Heart right ventricle (tissue), 16 donors: Measurements from ENCODE around the gene FGG. TPM values are rescaled to one million over a fixed set of nuclear protein-coding genes. Genes with fewer than 3 reads are reported as not detected.

Source experiments
- ATAC-seq, 8 donors: fragments of 200-7000 bp; cut with Tn5 transposase; one replicate each; pipeline ENCODE4 v1.9.1; 2020; ENCODE audit warnings: mild to moderate bottlenecking in 8 of 8, moderate library complexity in 8 of 8, moderate number of reproducible peaks in 1 of 8
- DNase-seq, 2 donors: peaks; one replicate each; pipeline ENCODE4 v3.0.0-alpha.2; 2020
- H3K27ac ChIP-seq, 10 donors: fragments of 200-600 bp; sonication (generic) in 2 of 10; one replicate each; pipeline versions ENCODE4 v1.5.0 to v1.8.0; 2020 to 2022; ENCODE audit warnings: mild to moderate bottlenecking in 3 of 10
- H3K27me3 ChIP-seq, 7 donors: fragments of 200-600 bp; one replicate each; pipeline ENCODE4 v1.8.0; 2021 to 2022; ENCODE audit warnings: mild to moderate bottlenecking in 2 of 7
- H3K36me3 ChIP-seq, 9 donors: fragments of 200-600 bp; sonication (generic) in 1 of 9; one replicate each; pipeline versions ENCODE4 v1.5.0 to v1.8.0; 2020 to 2022; ENCODE audit warnings: mild to moderate bottlenecking in 2 of 9
- H3K4me1 ChIP-seq, 9 donors: fragments of 200-600 bp; sonication (generic) in 1 of 9; one replicate each; pipeline versions ENCODE4 v1.5.0 to v1.8.0; 2020 to 2022; ENCODE audit warnings: mild to moderate bottlenecking in 4 of 9
- H3K4me3 ChIP-seq, 10 donors: fragments of 200-600 bp; sonication (generic) in 2 of 10; one replicate each; pipeline versions ENCODE4 v1.5.0 to v1.8.0; 2020 to 2022; ENCODE audit warnings: mild to moderate bottlenecking in 7 of 10, moderate library complexity in 2 of 10
- H3K9me3 ChIP-seq, 11 donors: fragments of 200-600 bp in 10 of 11; sonication (generic) in 2 of 11; one replicate each; pipeline versions ENCODE4 v1.5.0 to v1.8.0; 2013 to 2022; ENCODE audit warnings: mild to moderate bottlenecking in 2 of 11, control low read depth in 1 of 11, moderate library complexity in 1 of 11
- CTCF ChIP-seq, 9 donors: fragments of 200-600 bp; sonication (generic) in 2 of 9; IDR thresholded peaks; one replicate each; pipeline versions ENCODE4 v1.5.0 to v1.8.0; 2021 to 2022; ENCODE audit warnings: antibody characterized with exemption in 9 of 9, mild to moderate bottlenecking in 5 of 9, moderate library complexity in 1 of 9
- WGBS, 2 donors: extraction: QIAGEN DNeasy Blood & Tissue Kit; methylation state at CpG; one replicate each; pipeline ENCODE4 v1.1.7; 2013; ENCODE audit warnings: inconsistent platforms in 1 of 2; 5-methylcytosine and 5-hydroxymethylcytosine counted together
- intact Hi-C, 10 donors: fragments of 100-400 bp; cut with DNase I; formaldehyde crosslinking; loops; one replicate each; pipeline versions ENCODE4 v1.11.1 to v1.14.2; 2022
- polyA plus RNA-seq, 2 donors: library from polyadenylated mRNA; stranded (reverse); fragments of 200-250 nt; gene quantifications; one replicate each; pipeline ENCODE4 v1.2.3, GENCODE V29; 2013
- total RNA-seq, 10 donors: library from RNA; stranded (reverse); fragmentation: NEBNext Ultra II Directional in 3 of 10; extraction: Animal tissue kit (Norgen Biotek cat#: 25700) in 3 of 10; gene quantifications; one replicate each; pipeline versions ENCODE4 v1.2.1 to v1.2.4, GENCODE V29; 2021 to 2023
- donor health status: Arrhythmogenic right ventricular cardiomyopathy.
- donor health status: ischemic (EF 13 %, LVEDD 7.1; RV severe dilation, severe dysfunction).
- donor health status: healthy with polysubstance abuse.
- donor health status: DM: no; HTN: yes; CAD: no.
- donor health status: DM: no; HTN: no; CAD: no.
- donor health status: ischemic (EF 25% LVEDD 6.9; RV normal size, moderate dysfunction).
- donor health status: ischemic (EF 25% LVEDD 5.7; RV mildly dilated, moderate dysfunction).
- donor health status: healthy.
- donor health status: DM: yes; HTN: yes; CAD: no.
- donor health status: Ischemic cardiomyopathy.
- donor health status: ischemic (EF 35%, LVEDD 5.7; RV mildly dilated, moderate dysfunction).
- donor health status: nonischemic (EF 11% LVEDD 7.7; RV severe dilation, severe dysfunction).
- donor health status: DM: yes; HTN: yes; CAD: no.
- donor health status: PGD.
- donor health status: ischemic (EF 29% LVEDD 5.4; RV normal size, mild dysfunction).
- donor health status: nonischemic (EF 23%, LVEDD 6.1; RV moderate dilation, normal function).

FGG gene
- total and polyA plus RNA-seq, 12 donors, result 0.71 TPM; not detected in 11

GRCh38 chr4:154617820-154618317 lies 5.4 kb upstream of the FGG start:
- ATAC-seq (no peak), DNase-seq (no peak)
- intact Hi-C loops, result loop anchor here in 5 of 10 donors (2.0 to 10.0 kb wide), 4 partner anchors 63 to 67 kb away; partner anchors contain the start of gene PLRG1 (in 4 of the 5)
- no peaks in the 10 kb centered on the region for H3K9me3 ChIP-seq
- H3K4me3 ChIP-seq, result no peak overlapping the region
- H3K4me1 ChIP-seq, result peaks cover 0 to 5% (median 0%) of the 10 kb centered on the region in 9 donors
- TF ChIP-seq CTCF (IDR thresholded peaks at IDR 0.05), result no peak
- H3K27ac ChIP-seq, result no peak overlapping the region
- H3K36me3 ChIP-seq, result no peaks in the 10 kb centered on the region
- WGBS, 2 donors, result 71 to 75% methylated on average over 5 of the region's 5 CpGs
- no peaks in the 10 kb centered on the region for H3K27me3 ChIP-seq

GRCh38 chr4:154616731-154617130 lies 4.3 kb upstream of the FGG start:
- H3K9me3 ChIP-seq, result no peaks in the 10 kb centered on the region
- no peaks in the 10 kb centered on the region for H3K36me3 ChIP-seq
- H3K27ac ChIP-seq, result no peak overlapping the region
- intact Hi-C loops, result loop anchor here in 4 of 10 donors (2.0 to 10.0 kb wide), 3 partner anchors 62 to 66 kb away; partner anchors contain the start of gene PLRG1 (in 4 of the 4)
- ATAC-seq (no peak), DNase-seq (no peak)
- 59 to 66% methylated on average over 2 of the region's 2 CpGs for WGBS, 2 donors
- TF ChIP-seq CTCF (IDR thresholded peaks at IDR 0.05), result no peak
- no peak overlapping the region for H3K4me3 ChIP-seq
- H3K27me3 ChIP-seq, result no peaks in the 10 kb centered on the region
- peaks cover 0 to 5% (median 0%) of the 10 kb centered on the region in 9 donors for H3K4me1 ChIP-seq

- Histone ChIP-seq H3K27me3 (no peaks in the 10 kb centered on the region), H3K36me3 (no peaks in the 10 kb centered on the region), H3K4me1 (peaks cover 0 to 5% (median 0%) of the 10 kb centered on the region in 9 donors), H3K9me3 (no peaks in the 10 kb centered on the region), H3K4me3 (no peak overlapping the region), H3K27ac (no peak overlapping the region)
- no peak for TF ChIP-seq CTCF (IDR thresholded peaks at IDR 0.05)
- intact Hi-C loops, result loop anchor here in 4 of 10 donors (2.0 to 10.0 kb wide), 3 partner anchors 61 to 65 kb away; partner anchors contain the start of gene PLRG1 (in 4 of the 4)
- 63 to 67% methylated on average over 4 of the region's 4 CpGs for WGBS, 2 donors
- DNase-seq (no peak), ATAC-seq (no peak)
Measured at GRCh38 chr4:154616287-154616686, 3.8 kb upstream of the FGG start.

GRCh38 chr4:154615211-154615610 lies 2.8 kb upstream of the FGG start:
- DNase-seq (no peak), ATAC-seq (no peak)
- Histone ChIP-seq H3K4me1 (peaks cover 0 to 5% (median 0%) of the 10 kb centered on the region in 9 donors), H3K9me3 (no peaks in the 10 kb centered on the region), H3K4me3 (no peak overlapping the region), H3K36me3 (no peaks in the 10 kb centered on the region), H3K27me3 (peaks cover 0 to 5% (median 0%) of the 10 kb centered on the region in 7 donors), H3K27ac (no peak overlapping the region)
- no peak for TF ChIP-seq CTCF (IDR thresholded peaks at IDR 0.05)
- intact Hi-C loops, result loop anchor here in 3 of 10 donors (5.0 to 10.0 kb wide), 2 partner anchors 60 to 63 kb away; partner anchors contain the start of gene PLRG1 (in 3 of the 3)
- WGBS, 2 donors, result 87 to 96% methylated on average over 1 of the region's 1 CpG
